Measurements from ENCODE around the gene NAP1L1.

DNA sequence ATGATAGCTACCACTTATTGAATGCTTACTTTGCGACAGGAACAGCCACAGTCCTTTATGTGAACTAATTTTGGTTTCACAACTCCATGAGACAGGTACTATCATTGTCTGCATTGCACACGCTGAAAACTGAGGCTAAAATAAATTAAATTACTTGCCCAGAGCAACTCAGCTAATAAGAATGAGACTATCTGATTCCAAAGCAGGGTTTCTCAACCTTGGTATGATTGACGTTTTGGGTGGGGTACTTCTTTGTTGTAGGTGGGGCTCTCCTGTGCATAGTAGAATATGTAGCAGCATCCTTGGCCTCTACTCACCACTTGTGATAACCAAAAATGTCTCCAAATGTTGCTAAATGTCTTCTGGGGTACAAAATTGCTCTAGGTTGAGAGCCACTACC, 62.0 kb downstream of the NAP1L1 start:
- TF ChIP-seq POLR2A (IDR thresholded peaks at IDR 0.05): no peak
- TF ChIP-seq, protein P1, sequence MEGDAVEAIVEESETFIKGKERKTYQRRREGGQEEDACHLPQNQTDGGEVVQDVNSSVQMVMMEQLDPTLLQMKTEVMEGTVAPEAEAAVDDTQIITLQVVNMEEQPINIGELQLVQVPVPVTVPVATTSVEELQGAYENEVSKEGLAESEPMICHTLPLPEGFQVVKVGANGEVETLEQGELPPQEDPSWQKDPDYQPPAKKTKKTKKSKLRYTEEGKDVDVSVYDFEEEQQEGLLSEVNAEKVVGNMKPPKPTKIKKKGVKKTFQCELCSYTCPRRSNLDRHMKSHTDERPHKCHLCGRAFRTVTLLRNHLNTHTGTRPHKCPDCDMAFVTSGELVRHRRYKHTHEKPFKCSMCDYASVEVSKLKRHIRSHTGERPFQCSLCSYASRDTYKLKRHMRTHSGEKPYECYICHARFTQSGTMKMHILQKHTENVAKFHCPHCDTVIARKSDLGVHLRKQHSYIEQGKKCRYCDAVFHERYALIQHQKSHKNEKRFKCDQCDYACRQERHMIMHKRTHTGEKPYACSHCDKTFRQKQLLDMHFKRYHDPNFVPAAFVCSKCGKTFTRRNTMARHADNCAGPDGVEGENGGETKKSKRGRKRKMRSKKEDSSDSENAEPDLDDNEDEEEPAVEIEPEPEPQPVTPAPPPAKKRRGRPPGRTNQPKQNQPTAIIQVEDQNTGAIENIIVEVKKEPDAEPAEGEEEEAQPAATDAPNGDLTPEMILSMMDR (IDR thresholded peaks at IDR 0.05 in 4 of 5, conservative IDR thresholded peaks at IDR 0.05 in 1 of 5): no peak
